GM19372 (cell line): ENCODE measurements around the gene MAML2.
"Not testable (repeated sequence)": the region's sequence is repeated elsewhere in the genome, so short reads cannot be mapped to it uniquely, and the experiment has no call there.

Source experiments
- ATAC-seq: cut with Tn5 transposase; IDR thresholded peaks from one replicate; pipeline ENCODE4 v1.9.1; 2021; ENCODE audit warnings: mild to moderate bottlenecking, low read depth, moderate library complexity; ENCODE audit not compliant: unreplicated experiment

Gene MAML2

DNA sequence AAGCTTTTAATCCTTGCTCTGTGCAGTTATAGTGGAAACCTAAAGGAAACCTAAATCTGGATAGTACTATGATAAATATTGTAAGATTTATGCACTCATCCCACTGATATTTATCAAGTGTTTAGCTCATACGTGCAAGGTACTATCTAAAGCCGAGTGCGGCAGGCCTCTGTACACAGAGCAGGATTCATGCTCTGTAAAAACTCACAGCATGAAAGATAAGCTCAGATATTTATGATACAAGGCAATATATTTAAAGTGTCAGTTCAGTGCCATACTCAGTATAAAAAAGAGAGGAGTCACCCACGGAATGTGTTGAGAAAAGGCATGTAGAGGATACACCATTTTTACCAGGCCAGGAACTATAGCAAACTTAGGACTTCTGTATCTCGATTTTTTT, 66.2 kb downstream of the MAML2 start:
- ATAC-seq = no peak

DNA sequence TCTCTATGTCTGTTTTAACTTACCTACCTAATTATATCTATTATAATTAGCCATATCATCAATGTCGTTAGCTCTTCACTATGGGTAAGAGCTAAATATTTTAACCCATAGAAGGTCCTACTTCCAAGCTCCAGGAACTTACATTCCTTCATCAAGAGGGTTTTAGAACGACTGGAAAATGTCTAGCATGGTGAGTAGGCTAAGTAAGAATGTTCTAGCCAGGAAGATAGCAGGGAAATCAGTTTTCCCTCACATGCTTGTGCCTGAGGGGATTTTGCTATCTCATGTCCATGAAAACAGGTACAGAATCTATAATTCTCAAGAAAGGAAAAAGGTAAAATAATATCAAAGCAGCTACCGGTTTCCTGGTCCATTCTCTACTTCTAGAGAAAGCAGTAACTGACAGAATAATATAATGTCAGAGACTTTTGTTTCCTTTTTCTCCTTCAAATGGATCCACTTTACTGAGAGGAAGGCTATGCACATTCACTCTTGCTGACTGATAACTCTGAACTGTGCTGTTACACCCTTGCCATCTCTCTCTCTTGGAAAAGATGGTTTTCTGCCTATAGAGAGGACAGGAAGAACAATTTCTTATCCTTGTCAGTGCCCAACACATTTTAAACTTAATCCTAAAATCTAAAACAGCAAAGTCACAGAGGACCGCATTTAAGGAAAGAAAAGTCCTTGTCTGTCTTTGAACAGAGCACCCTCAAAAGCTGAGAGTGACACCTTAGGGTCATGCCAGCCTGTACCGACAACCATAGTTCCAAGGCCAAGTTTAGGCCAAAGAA, 67.0 kb downstream of the MAML2 start:
- ATAC-seq = no peak

DNA sequence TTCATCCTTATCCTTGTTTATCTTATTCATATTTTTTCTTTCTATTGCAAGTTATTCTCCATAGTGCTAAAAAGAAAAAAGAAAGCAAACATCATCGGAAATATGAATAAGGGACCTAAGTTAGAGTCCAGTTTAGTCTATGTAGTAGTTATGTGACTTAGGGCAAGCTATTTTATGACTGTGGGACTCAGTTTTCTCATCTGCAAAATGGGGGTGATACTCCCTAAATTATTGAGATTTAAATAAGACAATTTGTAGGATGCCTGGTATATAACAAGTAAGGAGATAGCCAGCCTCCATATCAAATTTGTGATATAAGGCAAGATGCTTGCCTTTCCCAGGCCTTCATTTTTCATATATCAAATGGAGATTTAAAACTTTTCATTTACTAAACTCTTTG, 69.5 kb downstream of the MAML2 start:
- no peak for ATAC-seq

DNA sequence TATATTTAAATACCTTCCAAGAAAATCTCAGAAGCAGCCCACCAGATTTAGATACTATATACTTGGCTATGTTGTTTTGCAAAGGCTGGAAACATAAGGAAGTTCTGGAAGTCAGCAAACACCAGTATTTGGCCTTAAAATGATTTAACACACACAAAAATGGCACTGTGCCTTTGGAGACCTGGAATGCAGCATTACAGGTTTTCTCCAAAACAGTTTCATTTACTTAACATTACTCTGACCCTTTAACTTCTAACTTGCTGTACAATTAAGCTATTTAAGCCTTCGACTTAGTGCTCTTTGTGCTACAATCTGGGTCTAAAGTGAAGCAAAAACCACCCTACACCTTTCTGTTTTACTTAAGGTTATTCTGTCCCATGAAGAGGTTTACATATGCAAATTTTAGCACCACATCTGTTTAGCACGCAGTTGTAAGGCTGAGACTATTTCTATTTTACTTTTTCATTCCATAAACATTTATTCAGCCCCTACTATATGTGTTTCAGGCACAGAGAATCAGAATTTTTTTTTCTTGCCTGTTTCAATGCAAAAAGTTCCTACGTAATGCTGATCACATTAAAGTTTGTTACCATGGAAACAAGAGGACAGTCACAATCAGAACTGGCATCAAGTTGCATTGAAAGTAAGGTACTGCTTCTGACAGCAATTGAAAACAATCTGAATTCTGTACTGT, 70.3 kb downstream of the MAML2 start:
- ATAC-seq = no peak

DNA sequence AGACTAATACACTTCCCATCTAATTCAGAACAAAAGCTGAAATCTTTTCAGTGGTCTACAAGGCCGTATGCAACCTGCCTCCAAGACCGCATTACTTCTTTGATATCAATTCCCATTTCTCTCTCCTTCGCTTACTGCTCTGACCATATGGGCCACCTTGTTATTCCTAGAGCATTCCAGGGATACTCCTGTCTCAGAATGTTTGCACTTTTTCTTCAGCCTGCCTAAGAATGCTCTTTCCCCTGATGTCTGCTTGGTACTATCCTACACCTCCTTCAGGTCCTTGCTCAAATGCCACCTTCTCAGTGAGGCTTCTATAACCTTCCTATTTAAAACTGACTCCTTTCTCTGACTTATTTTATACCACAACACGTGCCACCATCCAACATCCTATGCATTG, 71.2 kb downstream of the MAML2 start:
- no peak for ATAC-seq

DNA sequence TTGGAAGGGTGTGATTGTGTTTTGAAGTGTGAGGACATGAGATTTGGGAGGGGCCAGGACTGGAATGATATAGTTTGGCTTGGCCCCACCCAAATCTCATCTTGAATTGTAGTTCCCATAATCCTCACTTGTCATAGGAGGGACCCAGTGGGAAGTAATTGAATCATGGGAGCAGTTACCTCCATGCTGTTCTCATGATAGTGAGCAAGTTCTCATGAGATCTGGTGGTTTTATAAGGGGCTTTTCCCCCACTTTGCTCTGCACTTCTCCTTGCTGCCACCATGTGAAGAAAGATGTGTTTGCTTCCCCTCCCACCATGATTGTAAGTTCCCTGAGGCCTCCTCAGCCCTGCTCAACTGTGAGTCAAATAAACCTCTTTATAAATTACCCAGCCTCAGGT, 71.6 kb downstream of the MAML2 start:
- not testable (repeated sequence) for ATAC-seq

DNA sequence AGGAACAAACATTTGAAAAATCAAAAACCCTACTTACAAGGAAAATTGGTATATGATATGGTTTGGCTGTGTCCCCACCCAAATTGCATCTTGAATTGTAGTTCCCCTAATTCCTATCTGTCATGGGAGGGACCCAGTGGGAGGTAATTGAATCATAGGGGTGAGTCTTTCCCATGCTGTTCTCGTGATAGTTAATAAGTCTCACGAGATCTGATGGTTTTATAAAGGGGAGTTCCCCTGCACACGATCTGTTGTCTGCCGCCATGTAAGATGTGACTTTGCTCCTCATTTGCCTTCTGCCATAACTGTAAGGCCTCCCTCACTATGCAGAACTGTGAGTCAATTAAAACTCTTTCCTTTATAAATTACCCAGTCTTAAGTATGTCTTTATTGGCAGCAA, 74.5 kb downstream of the MAML2 start:
- ATAC-seq = not testable (repeated sequence)

DNA sequence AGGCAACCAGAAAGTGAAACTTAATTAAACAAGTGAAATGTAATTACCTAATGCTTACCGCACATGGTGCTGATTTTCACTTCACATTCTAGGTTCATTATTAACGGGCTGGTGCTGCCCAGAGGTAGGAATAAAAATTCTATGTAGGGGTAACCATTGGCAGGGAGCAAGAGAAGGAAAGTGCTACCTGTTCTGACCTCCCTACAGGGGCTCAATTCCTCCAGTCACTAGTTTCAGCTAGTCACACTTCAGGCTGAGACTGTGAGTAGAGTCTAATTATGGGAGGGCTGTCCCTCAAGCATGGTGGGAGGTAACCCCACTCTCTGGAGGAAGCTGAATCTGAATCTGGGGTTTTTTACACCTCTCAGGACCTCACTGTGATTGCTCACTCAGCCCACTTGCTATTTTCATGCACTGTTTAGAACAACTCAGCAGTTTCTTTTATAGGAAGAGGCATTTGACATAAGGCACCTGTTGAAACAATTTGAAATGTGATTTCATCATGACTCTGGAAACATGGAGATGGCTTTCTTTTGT, 75.4 kb downstream of the MAML2 start:
- peak; percentile 94 for ATAC-seq

DNA sequence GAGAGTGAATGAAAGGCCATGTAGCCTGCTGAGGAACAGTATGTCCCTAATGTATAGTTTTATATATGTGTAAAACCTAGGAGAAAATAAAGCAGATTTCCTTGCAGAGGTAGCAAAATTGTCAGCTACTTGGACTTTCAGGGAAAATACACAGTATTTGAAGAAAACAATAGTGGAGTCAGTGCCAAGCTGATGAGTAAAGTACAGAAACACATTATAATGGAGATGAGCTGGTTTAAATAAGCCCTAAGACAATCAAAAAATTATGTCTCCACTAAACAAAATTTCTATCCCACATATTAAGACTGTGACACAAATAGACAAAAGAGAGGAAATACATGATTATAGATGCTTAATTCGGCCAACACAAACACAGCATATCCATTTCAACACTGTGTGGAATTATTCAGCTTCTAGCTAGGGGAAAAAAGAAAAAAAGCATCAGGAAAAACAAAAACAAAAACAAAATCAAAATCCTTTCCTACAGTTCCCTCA, 75.9 kb downstream of the MAML2 start:
- no peak for ATAC-seq

DNA sequence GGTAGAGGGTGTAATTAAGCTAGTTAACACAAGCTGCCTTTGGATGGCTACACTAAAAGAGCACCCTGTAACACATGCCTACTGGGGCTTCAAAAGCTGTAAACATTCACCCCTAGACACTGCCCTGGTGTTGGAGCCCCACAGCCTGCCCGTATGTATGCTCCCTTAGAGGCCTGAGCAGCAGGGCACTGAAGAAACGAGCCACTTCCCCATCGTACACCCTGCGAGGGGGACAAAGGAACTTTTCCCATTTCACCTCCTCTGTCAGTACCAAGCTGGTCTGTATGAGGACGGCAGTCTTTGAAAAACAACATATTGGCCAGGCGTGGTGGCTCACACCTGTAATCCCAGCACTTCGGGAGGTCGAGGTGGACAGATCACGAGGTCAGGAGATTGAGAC, 77.0 kb downstream of the MAML2 start:
- ATAC-seq = no peak

DNA sequence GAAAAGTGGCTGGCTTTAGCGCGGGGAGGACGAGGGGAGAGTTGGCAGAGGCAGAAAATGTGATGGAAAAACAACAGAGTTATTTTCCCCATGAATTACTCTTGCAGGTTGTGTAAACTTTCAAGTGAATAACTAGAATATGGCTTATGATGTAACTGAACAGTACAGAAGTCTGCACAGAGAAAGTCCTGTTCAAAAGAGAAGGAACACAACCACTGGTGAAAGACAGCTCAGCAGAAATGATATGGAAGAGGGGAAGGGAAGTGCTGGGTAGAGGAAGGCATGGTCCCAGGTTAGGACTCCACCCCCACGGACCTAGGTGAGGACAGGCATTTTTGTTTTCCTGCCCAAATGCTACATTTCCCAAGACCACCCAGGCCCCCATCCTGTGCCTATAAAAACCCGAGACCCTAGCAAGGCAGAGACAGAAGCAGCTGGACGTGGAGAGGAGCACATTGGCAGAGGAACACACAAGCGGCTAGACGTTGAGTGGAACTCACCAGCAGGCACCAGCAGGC, 77.7 kb downstream of the MAML2 start:
- no peak for ATAC-seq

DNA sequence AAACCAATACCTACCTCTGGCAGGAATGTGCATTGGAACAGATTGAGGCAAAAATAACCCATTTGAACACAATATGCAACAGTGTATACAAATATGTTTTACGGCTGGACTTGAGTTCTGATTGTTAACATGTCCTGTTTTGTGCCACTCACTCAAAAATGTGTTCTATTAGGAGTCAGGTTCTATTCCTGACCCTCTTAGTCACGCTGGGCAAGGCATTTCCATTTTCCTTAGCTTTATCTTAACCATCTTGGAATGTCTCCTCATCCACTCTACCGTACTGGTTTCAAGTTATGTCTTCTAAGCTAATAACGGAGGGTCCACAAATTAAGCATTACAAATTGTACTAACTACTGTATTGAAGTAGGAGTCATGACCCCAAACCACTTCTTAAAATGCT, 78.6 kb downstream of the MAML2 start:
- ATAC-seq = no peak

DNA sequence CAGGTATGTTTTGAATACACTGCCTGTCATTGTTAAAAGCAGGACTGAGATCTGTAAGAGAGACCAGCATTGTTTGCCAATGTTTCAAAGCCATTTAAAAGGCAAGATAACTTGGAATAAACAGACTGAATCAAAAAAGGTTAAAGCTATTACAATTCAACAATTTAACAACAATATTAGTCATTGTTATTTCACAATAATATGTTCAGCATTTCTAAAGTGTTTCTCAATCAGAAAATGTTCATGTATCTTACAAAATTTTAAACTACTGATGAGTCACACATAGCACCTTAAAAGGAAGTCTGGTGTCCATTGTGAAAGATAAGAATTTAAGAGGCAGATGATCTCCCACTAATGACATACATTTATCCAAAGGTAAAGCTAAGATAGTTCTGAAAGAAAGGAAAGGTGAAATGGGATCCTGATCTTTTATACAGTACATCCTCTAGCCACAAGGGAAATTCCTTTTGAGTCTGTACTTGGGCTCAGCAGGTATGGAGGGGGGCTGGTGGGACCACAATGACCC, 79.7 kb downstream of the MAML2 start:
- ATAC-seq = no peak

DNA sequence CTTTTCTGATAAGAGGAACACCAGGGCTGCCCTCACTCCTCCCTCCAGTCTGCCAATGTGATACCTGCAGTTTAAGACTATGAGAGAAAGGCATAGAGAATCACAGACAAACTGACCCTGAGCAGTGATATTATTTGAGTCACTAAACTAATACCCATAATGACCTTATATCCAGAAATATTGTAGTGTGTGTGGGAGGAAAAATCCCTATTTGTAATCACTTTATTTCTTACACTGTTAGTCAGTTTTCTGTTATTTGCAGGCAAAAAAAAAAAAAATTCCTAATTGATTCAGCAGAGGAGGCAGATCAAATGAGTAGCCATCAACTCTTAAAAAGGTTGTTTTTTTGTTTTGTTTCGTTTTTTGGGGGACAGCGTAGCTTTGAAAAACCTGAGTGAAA, 82.5 kb downstream of the MAML2 start:
- ATAC-seq = no peak

DNA sequence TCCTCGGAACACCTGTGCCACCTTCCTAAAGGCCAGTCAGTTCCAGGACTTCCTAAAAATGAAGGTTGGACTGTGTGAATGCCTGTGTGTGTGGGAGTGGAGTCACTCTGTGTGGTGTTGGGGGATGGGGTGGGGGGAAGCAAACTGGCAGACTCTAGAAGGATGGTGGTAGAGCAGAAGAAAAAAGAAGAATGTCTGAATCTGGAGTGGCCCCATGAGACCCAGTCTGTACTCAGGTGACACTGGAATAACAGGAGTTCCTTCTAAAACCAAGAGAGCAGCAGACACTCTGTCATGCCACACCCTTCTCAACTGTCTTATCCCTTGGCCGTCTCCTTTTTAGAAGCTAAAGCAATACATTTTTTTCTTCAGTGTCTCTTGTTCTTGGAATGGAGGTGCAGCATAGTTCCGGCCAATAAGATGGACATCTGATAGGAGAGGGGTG, 82.9 kb downstream of the MAML2 start:
- no peak for ATAC-seq

DNA sequence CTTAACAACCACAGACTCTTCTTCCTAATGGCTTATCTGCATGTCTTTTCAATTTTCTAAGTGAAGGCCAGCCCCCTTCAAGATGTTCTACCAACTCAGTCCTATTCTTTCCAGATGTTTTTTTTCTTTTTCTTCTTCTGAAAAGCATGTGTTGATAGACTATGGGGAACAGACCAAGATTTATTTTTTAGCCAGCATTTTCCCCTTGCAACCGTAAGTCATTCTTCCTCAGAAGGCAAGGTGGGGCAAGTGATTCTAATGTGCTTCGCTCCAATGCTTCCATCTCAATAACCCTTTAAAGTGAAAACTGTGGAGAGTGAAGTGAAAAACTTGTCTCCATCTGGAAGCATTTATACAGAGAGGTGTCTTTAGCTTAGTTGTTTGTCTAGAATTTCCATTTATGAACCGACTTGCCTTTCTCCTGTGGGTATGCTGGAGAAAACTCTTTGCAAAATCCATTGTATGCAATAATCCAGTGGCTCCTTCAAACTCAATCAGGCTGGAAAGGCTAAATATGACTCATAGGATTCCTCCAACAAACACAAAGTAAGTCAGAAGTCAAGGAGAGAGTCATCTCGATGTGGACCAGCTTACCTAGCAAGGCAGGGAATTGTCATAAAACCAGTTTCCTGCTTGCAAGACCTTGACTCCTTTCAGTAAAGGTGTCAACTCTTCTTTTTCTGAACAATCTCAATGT, 83.7 kb downstream of the MAML2 start:
- no peak for ATAC-seq

DNA sequence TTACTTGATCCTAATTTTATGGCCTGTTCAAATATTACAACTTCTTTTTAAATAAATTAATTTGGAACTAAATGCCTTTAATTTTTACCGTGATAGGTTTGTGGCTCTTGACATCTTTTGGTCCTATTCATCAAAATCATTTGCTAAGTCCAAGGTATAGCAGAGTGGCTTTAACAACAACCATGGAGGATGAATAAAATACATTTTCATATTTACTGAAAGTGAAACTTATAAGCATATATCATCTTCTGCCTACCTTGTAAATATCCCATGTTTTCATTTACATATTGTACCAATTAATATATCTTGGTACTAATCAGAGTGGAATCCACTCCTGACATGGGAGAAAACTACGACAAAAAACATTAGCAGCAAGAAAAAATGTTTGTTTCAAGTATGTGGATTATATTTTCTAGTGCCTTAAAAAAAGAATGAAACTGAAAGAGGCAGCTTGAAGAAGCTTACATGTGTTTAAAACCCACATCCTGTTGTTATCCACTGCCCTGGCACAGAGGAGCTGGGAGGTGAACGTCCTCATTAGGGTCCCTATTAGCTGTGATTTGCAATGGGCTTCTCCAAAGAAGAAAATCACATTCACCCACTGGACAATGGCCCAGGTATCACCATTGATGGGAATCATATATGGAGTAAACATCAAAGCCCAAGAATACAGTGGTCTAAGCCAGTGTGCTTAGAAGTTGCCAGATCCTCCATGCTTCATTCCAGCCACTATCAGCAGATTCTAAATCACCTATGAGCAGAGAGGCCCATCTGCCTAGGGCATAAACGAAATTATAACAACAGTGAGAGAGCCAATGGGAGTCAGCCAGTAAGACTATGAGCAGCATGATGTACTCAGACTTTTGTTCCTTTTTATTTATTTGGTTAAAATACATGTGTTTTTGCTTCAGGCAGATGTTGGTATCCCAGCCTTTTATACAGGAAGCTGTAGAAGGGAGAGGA, 84.7 kb downstream of the MAML2 start:
- peak; percentile 71 for ATAC-seq

DNA sequence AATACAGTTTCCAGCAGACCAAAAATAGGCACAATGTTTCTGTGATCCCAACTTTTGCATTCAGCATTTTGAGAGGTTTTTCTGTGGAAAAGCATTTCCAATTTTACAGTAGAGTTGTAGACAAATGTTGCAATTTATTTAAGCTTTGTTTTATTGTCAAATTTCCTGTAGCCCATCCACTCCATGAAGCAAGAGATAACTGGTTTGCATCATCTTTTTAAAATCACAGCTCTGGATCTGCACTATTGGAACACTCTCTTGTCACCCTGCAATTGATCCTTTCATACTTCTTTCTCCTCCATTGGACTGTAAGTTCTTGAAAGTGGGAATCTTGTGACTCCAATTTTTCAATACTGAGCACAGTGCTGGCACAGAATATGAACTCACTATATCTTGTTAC, 86.0 kb downstream of the MAML2 start:
- no peak for ATAC-seq

DNA sequence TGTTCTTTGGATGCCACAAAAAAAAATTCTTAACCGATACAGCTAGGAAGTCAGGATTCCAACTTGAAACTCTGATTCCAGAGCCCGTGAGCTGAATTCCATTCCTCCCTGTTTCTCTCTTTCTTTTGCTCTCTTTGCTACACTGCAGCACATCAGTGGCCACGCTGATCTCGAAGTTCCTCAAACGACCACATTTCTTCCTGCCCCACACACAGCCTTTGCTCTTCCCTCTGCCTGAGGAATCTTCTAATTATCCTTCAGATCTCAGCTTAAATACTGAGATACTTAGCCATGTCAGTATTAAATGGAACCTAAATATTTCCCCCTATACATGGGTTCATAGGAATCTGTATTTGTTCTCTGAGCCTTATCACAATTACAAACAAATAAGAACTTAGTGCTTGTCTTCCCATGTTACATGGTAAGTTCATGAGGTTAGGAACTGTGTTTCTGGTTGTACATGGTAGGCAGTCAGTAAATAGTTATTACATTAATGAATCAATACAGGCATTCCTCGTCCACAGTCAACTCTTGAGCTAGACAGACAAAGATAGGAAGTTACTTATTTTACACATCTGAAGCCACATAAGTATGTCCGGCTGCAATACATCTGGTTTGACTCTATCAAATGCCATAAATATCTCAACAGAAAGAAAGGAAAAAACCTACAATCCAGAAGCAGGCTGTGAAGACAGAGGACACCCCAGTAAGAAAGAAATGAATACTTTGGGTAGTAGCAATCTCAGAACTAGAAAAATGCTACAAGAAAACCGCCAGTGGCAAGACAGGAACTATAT, 86.6 kb downstream of the MAML2 start:
- no peak for ATAC-seq
